H9 (cell line): Measurements from ENCODE around the gene ZFPL1. TPM values are rescaled to one million over a fixed set of nuclear protein-coding genes. Genes with fewer than 3 reads are reported as not detected.

ENCODE experiments used
- DNase-seq: peaks from one replicate; pipeline ENCODE4 v3.0.0-alpha.2; 2017
- H2AFZ ChIP-seq: one replicate; pipeline ENCODE4 v1.6.1; 2013; ENCODE audit warnings: mild to moderate bottlenecking, low read length, control low read depth, moderate library complexity
- H2AK5ac ChIP-seq: 2 replicates; pipeline ENCODE4 v1.6.1; 2013; ENCODE audit warnings: low read length, control low read depth, mixed read lengths; ENCODE audit not compliant: insufficient read length
- H2BK120ac ChIP-seq: one replicate; pipeline ENCODE4 v1.6.1; 2013; ENCODE audit warnings: low read depth, mild to moderate bottlenecking, low read length, control low read depth, inconsistent platforms; ENCODE audit not compliant: poor library complexity, severe bottlenecking
- H2BK12ac ChIP-seq: 2 replicates; pipeline ENCODE4 v1.6.1; 2013; ENCODE audit warnings: low read length, control low read depth, mixed read lengths, low read depth; ENCODE audit not compliant: insufficient read length
- H2BK15ac ChIP-seq: 2 replicates; pipeline ENCODE4 v1.6.1; 2013; ENCODE audit warnings: low read depth, low read length, control low read depth
- H2BK20ac ChIP-seq: one replicate; pipeline ENCODE4 v1.6.1; 2013; ENCODE audit warnings: low read depth, mild to moderate bottlenecking, low read length, control low read depth, inconsistent platforms; ENCODE audit not compliant: poor library complexity, severe bottlenecking
- H2BK5ac ChIP-seq: 2 replicates; pipeline ENCODE4 v1.6.1; 2013; ENCODE audit warnings: low read length, control low read depth, mixed read lengths; ENCODE audit not compliant: insufficient read length
- H3K14ac ChIP-seq: 2 replicates; pipeline ENCODE4 v1.6.1; 2013; ENCODE audit warnings: low read length, control low read depth; ENCODE audit not compliant: insufficient read depth
- H3K18ac ChIP-seq: 2 replicates; pipeline ENCODE4 v1.6.1; 2013; ENCODE audit warnings: low read depth, mild to moderate bottlenecking, mixed read lengths, low read length, control low read depth; ENCODE audit not compliant: insufficient read length
- H3K23ac ChIP-seq: 2 replicates; pipeline ENCODE4 v1.6.1; 2013; ENCODE audit warnings: low read length, control low read depth, mixed read lengths, low read depth; ENCODE audit not compliant: insufficient read length
- H3K23me2 ChIP-seq: 2 replicates; pipeline ENCODE4 v1.6.1; 2013; ENCODE audit warnings: low read depth, mild to moderate bottlenecking, mixed read lengths, low read length, control low read depth; ENCODE audit not compliant: insufficient read length, poor library complexity, severe bottlenecking
- H3K27ac ChIP-seq: 2 replicates; pipeline ENCODE4 v1.5.1; 2013; ENCODE audit warnings: low read length, control low read depth, mixed read lengths, low read depth; ENCODE audit not compliant: insufficient read length
- H3K27me3 ChIP-seq: 2 replicates; pipeline ENCODE4 v1.6.1; 2013; ENCODE audit warnings: low read length, control low read depth, inconsistent platforms; ENCODE audit not compliant: insufficient read depth
- H3K4ac ChIP-seq: 2 replicates; pipeline ENCODE4 v1.6.1; 2013; ENCODE audit warnings: low read depth, mild to moderate bottlenecking, control low read depth, inconsistent platforms, low read length, moderate library complexity
- H3K4me1 ChIP-seq: 2 replicates; pipeline ENCODE4 v1.6.1; 2013; ENCODE audit warnings: low read length, control low read depth, inconsistent platforms; ENCODE audit not compliant: insufficient read depth
- H3K4me2 ChIP-seq: 2 replicates; pipeline ENCODE4 v1.6.1; 2013; ENCODE audit warnings: low read length, control low read depth, mixed read lengths; ENCODE audit not compliant: insufficient read length, insufficient read depth
- H3K56ac ChIP-seq: 2 replicates; pipeline ENCODE4 v1.6.1; 2013; ENCODE audit warnings: low read depth, mild to moderate bottlenecking, mixed read lengths, low read length, control low read depth; ENCODE audit not compliant: insufficient read length
- H3K79me1 ChIP-seq: 2 replicates; pipeline ENCODE4 v1.6.1; 2013; ENCODE audit warnings: low read depth, mild to moderate bottlenecking, moderate library complexity, low read length, control low read depth, inconsistent platforms; ENCODE audit not compliant: insufficient read depth, poor library complexity, severe bottlenecking
- H3K79me2 ChIP-seq: 2 replicates; pipeline ENCODE4 v1.6.1; 2013; ENCODE audit warnings: low read length, control low read depth, inconsistent platforms; ENCODE audit not compliant: insufficient read depth
- H3K9ac ChIP-seq: 2 replicates; pipeline ENCODE4 v1.6.1; 2013; ENCODE audit warnings: low read length, control low read depth, mixed read lengths; ENCODE audit not compliant: insufficient read length; ENCODE audit errors: extremely low read depth
- H3K9me3 ChIP-seq: one replicate; pipeline ENCODE4 v1.6.1; 2013; ENCODE audit warnings: low read depth, low read length, inconsistent platforms; ENCODE audit not compliant: control insufficient read depth
- H3T11ph ChIP-seq: one replicate; pipeline ENCODE4 v1.6.1; 2013; ENCODE audit warnings: mild to moderate bottlenecking, low read length, control low read depth, inconsistent platforms
- H4K20me1 ChIP-seq: one replicate; pipeline ENCODE4 v1.6.1; 2013; ENCODE audit not compliant: control insufficient read depth, insufficient read length, insufficient read depth
- H4K5ac ChIP-seq: 2 replicates; pipeline ENCODE4 v1.6.1; 2013; ENCODE audit warnings: low read depth, mild to moderate bottlenecking, mixed read lengths, low read length, control low read depth; ENCODE audit not compliant: insufficient read length
- H4K8ac ChIP-seq: replicated peaks from 2 replicates; pipeline ENCODE4 v1.6.1; 2013; ENCODE audit warnings: low read length, control low read depth, mixed read lengths, low read depth; ENCODE audit not compliant: insufficient read length
- H4K91ac ChIP-seq: 2 replicates; pipeline ENCODE4 v1.6.1; 2013; ENCODE audit warnings: low read depth, mild to moderate bottlenecking, moderate library complexity, mixed read lengths, low read length, control low read depth; ENCODE audit not compliant: insufficient read length
- H3K27ac Mint-ChIP-seq, 3 experiments: 2 replicates in 2 of 3; 3 replicates in 1 of 3; pipeline ENCODE4 v1.8.0; 2020 to 2021; ENCODE audit warnings: mixed read lengths in 3 of 3, mild to moderate bottlenecking in 1 of 3, moderate library complexity in 1 of 3
- H3K27me3 Mint-ChIP-seq: 2 replicates; pipeline ENCODE4 v1.8.0; 2021; ENCODE audit warnings: low read depth, mild to moderate bottlenecking, moderate library complexity, mixed read lengths
- H3K36me3 Mint-ChIP-seq, 3 experiments: 2 replicates in 2 of 3; 3 replicates in 1 of 3; pipeline ENCODE4 v1.8.0; 2020 to 2021; ENCODE audit warnings: low read depth in 3 of 3, mixed read lengths in 3 of 3; ENCODE audit not compliant: insufficient read depth in 1 of 3
- H3K4me1 Mint-ChIP-seq, 2 experiments: 2 replicates each; pipeline ENCODE4 v1.8.0; 2020; ENCODE audit warnings: mixed read lengths in 2 of 2
- H3K4me3 Mint-ChIP-seq, 2 experiments: 2 replicates in 1 of 2; 3 replicates in 1 of 2; pipeline ENCODE4 v1.8.0; 2020 to 2021; ENCODE audit warnings: mild to moderate bottlenecking in 2 of 2, mixed read lengths in 2 of 2, moderate library complexity in 1 of 2
- H3K9me3 Mint-ChIP-seq, 2 experiments: 2 replicates in 1 of 2; 3 replicates in 1 of 2; pipeline ENCODE4 v1.8.0; 2020; ENCODE audit warnings: mild to moderate bottlenecking in 2 of 2, mixed read lengths in 2 of 2, moderate library complexity in 1 of 2
- WGBS: extraction: QIAGEN DNeasy Blood & Tissue Kit; methylation state at CpG from one replicate; pipeline ENCODE4 v1.1.7; 2013; ENCODE audit warnings: missing lambda C conversion rate, low lambda C conversion rate, mixed read lengths; ENCODE audit not compliant: insufficient read length; ENCODE audit errors: extremely low coverage; 5-methylcytosine and 5-hydroxymethylcytosine counted together
- total RNA-seq: library from RNA; stranded (reverse); gene quantifications from 2 replicates; pipeline ENCODE4 v1.2.1, GENCODE V29; 2021
- TF ChIP-seq, protein P1 (sequence below): fragments of 200-600 bp; sonication (generic); conservative IDR thresholded peaks from 3 replicates; pipeline ENCODE4 v1.8.0; 2021; ENCODE audit warnings: antibody characterized with exemption, mild to moderate bottlenecking

The ZFPL1 gene
- total RNA-seq, 1 experiment from 2014 or later: 24.2 TPM

DNA sequence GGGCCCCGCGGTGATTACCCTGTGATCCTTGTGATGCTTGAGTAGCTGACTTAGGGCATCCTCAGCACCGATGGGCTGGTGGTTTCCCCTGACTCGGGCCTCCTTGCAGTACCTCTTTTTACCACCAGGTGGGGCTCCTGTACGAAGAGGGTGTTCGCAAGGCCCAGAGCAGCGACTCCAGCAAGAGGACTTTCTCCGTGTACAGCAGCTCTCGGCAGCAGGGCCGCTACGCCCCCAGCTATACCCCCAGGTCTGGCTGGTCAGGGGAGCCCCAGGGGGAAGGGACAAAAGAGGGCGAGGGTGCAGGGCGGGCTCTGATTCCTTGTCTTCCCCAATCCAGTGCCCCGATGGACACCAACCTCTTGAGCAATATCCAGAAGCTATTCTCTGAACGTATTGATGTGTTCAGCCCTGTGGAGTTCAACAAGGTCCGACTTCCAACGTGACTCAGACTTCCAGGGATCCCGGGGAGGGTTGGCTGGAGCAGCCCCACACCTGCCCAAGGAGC is 26.4 kb downstream of the ZFPL1 start:
- no peak overlapping the region for H3K4me2 ChIP-seq
- no peak overlapping the region for H3K14ac ChIP-seq
- H3K9me3 ChIP-seq: no peaks in the 10 kb centered on the region
- H3K27ac Mint-ChIP-seq: no peak overlapping the region; a peak in 1 of 7 replicates
- H3K27ac ChIP-seq: no peak overlapping the region
- H3K9ac ChIP-seq: no peak overlapping the region
- DNase-seq: peak; percentile 92
- no peak overlapping the region for H4K5ac ChIP-seq
- H3K4me3 Mint-ChIP-seq: peak overlapping the region in 1 of 2 experiments; percentile 29; a peak in 1 of 5 replicates
- no peak overlapping the region for H3K56ac ChIP-seq
- H4K20me1 ChIP-seq: no peaks in the 10 kb centered on the region
- WGBS: no CpG with 5 or more reads among the region's 18 CpGs
- no peaks in the 10 kb centered on the region for H3K27me3 Mint-ChIP-seq
- no peak overlapping the region for H2BK5ac ChIP-seq
- peaks cover 15 to 19% of the 10 kb centered on the region in 2 experiments for H3K4me1 Mint-ChIP-seq
- H3K18ac ChIP-seq: no peak overlapping the region
- H2BK120ac ChIP-seq: no peak overlapping the region
- H3K79me1 ChIP-seq: no peaks in the 10 kb centered on the region
- H2BK15ac ChIP-seq: no peak overlapping the region
- H2BK20ac ChIP-seq: no peak overlapping the region
- no peak overlapping the region for H3T11ph ChIP-seq
- H4K8ac ChIP-seq: no peak overlapping the region
- H2BK12ac ChIP-seq: no peak overlapping the region
- no peaks in the 10 kb centered on the region for H3K79me2 ChIP-seq
- H3K27me3 ChIP-seq: no peaks in the 10 kb centered on the region
- H3K23me2 ChIP-seq: peaks cover 13% of the 10 kb centered on the region
- no peaks in the 10 kb centered on the region for H3K9me3 Mint-ChIP-seq
- H3K36me3 Mint-ChIP-seq: peaks cover 2 to 23% (median 15%) of the 10 kb centered on the region in 3 experiments; a peak in 6 of 7 replicates
- H2AFZ ChIP-seq: no peak overlapping the region
- H3K4me1 ChIP-seq: no peaks in the 10 kb centered on the region
- TF ChIP-seq, protein P1, sequence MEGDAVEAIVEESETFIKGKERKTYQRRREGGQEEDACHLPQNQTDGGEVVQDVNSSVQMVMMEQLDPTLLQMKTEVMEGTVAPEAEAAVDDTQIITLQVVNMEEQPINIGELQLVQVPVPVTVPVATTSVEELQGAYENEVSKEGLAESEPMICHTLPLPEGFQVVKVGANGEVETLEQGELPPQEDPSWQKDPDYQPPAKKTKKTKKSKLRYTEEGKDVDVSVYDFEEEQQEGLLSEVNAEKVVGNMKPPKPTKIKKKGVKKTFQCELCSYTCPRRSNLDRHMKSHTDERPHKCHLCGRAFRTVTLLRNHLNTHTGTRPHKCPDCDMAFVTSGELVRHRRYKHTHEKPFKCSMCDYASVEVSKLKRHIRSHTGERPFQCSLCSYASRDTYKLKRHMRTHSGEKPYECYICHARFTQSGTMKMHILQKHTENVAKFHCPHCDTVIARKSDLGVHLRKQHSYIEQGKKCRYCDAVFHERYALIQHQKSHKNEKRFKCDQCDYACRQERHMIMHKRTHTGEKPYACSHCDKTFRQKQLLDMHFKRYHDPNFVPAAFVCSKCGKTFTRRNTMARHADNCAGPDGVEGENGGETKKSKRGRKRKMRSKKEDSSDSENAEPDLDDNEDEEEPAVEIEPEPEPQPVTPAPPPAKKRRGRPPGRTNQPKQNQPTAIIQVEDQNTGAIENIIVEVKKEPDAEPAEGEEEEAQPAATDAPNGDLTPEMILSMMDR: peak; percentile 96
- no peak overlapping the region for H2AK5ac ChIP-seq
- no peak overlapping the region for H4K91ac ChIP-seq
- H3K23ac ChIP-seq: no peak overlapping the region
- H3K4ac ChIP-seq: no peak overlapping the region
